ENCODE data around the gene LYPD6.

GRCh38 chr2:149313512-149313972 is 16.8 kb upstream of the LYPD6 start:
- TF ChIP-seq CTCF (IDR thresholded peaks at IDR 0.05; ENCODE audit: borderline replicate concordance, extremely low read depth, low read length, poor library complexity, severe bottlenecking) (peak; percentile 61), EZH2 (IDR thresholded peaks at IDR 0.05; ENCODE audit: borderline replicate concordance, low read depth, low read length, severe bottlenecking) (no peak)
